ENCODE results near the gene NFATC2. TPM values are rescaled to one million over a fixed set of nuclear protein-coding genes. Genes with fewer than 3 reads are reported as not detected.

The NFATC2 gene
- total RNA-seq, 1 donor from 2014 or later, result 87.5 TPM

DNA sequence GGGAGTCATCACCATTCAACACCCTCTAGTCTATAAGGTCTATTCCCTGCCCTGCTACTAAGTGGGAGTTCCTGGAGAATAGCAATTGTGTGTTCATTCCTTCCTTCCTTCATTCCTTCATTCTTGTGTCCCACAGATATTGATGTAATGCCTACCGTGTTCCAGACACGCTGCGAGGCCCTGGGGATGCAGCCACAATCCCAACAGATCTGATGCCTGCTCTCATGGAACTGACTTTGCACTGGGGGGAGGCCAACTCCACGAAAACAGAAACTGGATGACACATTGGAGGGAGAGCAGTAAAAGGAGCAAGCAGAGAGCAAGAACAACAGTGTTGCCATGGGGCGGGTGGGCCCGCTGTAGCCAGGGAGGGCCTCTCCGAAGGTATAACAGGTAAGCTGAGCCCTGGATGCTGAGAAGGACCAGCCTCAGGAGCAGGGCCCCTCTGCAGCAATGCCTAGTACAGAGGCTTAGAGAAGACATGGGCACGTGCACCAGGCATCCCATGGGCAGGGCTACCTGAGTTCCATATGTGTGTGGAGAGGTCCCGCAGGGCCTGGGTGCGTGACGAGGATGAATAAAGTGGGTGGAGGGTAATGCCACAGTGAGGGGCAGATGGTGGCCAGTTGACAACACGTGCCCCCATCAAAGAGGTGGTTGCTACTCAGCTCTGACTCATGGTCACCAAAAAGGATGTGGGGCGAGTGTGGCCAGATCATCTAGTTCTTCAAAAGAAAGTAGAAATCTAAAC lies 173.9 kb downstream of the NFATC2 start:
- intact Hi-C loops (cut with micrococcal nuclease), result no loop called here

DNA sequence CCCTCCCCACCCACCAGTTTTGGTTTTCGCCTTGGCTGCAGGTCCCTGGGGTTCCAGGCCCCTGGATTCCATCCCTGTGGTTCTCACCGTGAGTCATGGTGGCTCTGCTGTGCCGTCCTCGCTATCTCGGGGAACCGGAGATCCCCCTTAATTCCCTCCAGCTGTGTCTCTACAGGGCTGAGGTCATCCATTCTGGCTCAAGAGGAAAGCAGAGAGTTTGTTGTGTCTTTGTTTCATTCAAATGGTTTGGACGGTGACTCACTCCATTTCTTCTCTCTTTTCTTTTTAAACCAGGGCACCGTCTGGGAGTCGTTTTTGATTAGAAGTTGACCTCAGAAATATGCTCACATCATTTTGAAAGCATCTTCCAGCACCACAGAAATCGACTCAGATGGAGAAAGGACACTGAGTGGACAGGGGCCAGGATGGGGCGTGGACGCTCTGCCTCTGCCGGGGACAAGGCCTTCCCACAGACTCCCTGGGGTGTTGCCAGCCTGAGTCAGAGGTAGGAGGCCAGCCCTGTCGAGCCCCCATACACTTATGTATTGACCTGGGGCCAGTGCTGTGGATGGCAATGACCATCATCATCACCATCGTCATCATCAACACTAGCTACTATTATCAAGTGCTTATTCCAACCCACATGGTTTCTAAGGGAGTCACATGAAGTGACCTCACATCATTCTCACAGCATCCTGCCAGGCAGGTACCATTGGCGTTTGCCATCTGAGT lies 176.2 kb downstream of the NFATC2 start:
- intact Hi-C loops (cut with micrococcal nuclease), result no loop called here

DNA sequence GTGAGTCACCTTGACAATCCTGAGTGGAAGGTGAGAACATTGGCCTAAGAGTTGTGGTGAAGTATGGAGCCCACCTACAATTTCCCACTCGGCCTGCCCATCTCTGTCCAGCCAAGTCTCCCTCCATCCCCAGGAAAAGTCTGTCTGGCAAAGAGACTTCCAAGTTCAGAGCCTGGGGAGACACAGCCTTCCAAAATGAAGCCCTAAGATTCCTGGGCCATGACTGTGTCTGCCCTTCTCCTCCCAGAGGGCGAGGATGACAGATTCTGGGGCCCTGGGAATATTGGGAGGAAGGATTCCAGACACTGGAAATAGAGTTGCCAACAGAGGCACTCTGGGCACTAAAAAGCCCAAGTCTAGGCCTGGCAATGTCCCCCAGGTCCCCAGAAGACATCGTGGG lies 176.8 kb downstream of the NFATC2 start:
- intact Hi-C loops (cut with micrococcal nuclease), result no loop called here

DNA sequence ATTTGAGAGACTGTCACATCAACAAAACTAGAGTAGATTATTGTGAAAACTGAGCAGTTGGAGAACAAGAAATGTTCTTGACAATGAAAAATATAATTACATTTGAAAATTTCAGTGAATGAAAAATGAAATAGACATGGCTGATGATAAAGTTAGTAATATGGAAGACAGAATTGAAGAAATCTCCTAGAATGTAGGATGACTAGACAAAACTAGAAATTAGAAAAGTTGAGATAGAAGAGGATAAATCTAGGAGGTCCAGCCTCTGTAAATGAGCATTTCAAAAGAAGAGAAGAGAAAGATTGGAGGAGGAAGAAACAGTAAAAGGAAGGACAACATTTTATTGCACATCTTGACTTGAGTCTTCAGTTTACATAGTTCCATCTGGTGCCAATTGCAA lies 178.7 kb downstream of the NFATC2 start:
- intact Hi-C loops (cut with micrococcal nuclease), result no loop called here

DNA sequence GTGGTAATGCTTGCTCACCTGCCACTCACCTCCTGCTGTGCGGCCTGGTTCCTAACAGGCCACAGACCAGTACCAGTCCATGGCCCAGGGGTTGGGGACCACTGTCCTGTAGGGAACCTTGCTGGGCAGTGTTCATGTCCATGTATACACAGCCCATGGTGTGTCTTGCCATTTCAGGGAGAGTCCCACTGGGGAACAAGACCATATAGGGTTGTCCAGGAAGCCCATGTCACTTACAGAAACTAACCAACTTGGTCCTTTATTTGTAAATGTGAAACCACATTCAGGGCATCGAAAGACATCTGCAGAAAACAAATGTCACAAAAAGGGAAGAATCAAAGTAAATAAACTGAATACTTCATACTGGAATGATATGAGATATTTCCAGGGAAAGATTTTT lies 179.1 kb downstream of the NFATC2 start:
- intact Hi-C loops (cut with micrococcal nuclease), result no loop called here

DNA sequence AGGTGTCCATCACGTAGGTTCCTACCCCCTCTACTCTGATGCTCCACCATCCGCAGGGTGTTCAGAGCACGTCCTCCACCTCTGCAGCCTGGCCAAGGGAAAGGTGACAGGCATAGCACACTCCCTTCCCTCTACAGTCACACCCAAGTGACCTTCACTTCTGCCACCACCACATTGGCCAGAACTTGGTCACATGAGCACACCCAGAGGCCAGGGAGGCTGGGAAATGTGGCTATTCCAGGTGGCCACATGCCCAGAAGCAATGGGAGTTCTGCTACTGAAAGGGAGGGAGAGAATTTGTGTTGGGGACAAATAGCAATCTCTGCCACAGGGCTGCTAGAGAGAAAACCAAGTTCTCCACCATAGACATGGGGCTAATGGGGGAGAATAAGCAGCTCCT lies 180.3 kb downstream of the NFATC2 start:
- intact Hi-C loops (cut with micrococcal nuclease), result no loop called here

DNA sequence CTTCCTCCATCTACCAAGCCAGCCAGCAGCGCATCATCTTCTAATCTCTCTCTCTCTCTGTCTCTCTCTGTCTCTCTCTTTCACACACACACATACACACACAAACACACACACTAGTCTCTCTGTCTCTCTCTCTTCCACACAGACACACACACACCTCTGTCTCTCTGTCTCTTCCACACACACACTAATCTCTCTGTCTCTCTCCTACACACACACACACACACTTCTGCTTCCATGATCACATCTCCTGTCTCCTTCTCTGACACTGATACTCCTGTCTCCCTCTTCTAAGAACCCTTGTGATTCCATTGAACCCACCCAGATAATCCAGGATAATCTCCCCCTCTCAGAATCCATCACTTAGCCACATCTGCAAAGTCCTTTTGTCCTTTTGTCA lies 181.3 kb downstream of the NFATC2 start:
- intact Hi-C loops (cut with micrococcal nuclease), result no loop called here

DNA sequence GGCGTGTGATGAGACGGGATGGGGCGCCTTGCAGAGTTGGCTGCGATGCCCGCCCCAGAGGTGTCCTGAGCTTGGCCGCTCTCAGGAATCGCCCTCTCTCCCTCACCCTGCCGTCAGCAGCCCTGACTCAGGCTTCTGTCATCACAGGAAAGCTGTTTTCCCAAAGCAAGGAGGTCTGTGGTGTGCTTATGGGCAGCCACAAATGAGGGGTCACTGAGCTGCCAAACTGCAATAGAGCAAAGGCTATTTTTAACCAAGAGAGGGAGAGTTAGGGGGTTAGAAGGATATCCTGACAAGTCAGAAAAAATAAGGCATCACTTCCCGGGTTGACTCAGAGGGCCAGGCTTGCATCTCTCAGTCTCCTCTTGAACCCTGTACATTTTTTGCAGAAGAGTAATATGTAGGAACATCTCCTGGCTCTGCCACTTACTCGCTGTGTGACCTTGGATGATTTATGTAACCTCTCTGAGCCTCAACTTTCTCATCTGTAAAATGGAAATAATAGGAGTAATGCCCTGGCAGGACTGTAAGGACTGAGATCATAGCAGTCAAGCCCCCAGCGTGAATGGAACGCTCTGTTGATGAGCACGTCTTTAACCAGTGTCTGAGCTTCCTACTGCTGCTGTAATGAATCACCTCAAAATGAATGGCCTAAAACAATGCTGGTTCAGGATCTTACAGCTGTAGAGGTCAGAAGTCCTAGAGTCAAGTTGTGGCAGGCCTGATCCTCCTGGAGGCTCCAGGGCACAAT lies 181.9 kb downstream of the NFATC2 start:
- intact Hi-C loops (cut with micrococcal nuclease), result no loop called here

DNA sequence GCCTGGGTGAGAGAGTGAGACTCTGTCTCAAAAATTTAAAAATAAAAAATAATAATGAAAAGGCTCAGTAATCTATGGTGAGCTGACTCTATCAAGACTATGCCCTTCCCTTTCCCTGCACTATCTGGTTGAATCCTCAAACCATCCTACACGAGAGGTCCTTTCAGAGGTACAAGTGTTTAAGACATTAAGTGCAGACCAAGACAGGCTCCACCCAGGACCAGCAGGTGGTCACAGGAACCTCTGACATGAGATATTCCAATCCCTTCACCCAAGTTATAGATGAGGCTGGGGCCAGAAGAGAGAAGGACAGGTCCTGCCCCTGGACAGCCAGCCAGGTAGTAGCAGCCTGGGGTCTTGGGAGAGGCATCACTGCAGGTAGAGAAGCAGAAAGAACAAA lies 182.6 kb downstream of the NFATC2 start:
- intact Hi-C loops (cut with micrococcal nuclease), result no loop called here

DNA sequence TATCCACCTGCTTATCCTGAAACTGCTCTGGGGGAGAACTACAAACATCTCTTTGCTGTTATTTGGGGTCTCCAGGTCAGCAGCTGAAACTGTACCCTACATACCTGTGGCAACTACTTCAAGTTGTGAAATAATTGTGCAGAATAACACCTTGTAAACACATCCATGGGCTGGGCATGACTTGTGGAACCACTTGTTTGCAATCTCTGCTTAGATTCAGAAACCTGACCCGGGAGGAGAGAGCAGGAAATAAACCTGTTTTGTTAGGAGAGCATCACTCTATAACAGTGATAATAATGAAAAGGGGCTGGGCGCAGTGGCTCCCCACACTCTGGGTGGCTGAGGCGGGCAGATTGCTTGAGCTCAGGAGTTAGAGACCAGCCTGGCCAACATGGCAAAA lies 183.1 kb downstream of the NFATC2 start:
- intact Hi-C loops (cut with micrococcal nuclease), result no loop called here

DNA sequence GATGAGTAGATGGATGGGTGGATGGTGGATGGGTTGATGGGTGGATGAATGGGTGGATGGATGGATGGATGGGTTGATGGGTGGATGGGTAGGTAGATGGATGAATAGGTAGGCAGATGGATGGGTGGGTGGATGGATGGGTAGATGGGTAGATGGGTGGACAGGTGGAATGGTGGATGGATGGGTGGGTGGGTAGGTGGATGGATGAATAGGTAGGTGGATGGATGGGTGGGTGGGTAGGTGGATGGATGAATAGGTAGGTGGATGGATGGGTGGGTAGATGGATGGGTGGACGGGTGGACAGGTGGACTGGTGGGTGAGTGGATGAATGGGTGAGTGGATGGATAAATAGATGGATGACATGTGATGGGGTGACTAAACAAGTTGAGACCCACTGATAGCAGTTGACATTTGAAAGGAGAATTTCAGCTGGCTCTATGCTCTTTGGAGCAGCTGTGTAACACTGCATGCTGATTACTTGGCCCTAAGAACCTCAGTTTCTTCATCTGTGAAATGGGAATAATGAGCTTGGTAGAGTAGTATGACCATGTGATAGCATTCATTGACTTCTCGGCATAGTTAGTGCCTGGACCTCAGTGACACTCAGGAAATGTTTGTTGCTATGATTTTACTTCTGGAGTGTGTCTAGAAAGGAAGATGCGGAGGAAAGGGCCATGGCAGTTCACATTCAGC lies 184.3 kb downstream of the NFATC2 start:
- intact Hi-C loops (cut with micrococcal nuclease), result no loop called here

DNA sequence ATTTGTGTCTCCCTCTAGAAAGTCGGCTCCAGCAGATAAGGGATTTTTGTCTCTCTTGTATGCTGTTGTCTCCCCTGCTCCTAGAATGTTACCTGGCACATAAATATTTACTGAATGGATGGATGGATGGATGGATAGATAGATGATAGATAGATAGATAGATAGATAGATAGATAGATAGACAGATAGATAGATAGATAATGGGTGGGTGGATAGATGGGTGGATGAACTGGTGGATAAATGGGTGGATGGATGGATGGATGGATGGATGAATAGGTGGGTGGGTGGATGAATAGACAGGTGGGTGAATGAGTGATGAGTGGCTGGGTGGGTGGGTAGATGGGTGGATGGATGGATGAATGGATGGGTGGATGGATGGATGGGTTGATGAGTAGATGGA lies 185.0 kb downstream of the NFATC2 start:
- intact Hi-C loops (cut with micrococcal nuclease), result no loop called here

DNA sequence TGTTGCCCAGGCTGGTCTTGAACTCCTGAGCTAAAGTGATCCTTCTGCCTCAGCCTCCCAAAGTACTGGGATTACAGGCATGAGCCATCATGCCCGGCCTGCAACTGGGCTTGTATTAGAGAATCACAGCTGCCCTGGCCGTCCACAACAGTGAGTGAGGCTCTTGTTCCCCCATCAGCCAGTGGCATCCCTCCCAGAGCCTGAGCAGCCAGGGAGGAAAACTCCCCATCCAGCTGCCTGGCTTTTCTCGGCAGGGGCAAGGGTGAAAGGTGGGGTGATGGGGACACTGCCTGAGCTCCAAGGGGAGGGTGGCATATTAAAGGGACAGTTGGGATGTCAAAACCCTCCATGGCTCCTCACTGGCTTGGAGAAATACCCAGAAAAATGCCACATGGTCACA lies 185.6 kb downstream of the NFATC2 start:
- intact Hi-C loops (cut with micrococcal nuclease), result no loop called here

DNA sequence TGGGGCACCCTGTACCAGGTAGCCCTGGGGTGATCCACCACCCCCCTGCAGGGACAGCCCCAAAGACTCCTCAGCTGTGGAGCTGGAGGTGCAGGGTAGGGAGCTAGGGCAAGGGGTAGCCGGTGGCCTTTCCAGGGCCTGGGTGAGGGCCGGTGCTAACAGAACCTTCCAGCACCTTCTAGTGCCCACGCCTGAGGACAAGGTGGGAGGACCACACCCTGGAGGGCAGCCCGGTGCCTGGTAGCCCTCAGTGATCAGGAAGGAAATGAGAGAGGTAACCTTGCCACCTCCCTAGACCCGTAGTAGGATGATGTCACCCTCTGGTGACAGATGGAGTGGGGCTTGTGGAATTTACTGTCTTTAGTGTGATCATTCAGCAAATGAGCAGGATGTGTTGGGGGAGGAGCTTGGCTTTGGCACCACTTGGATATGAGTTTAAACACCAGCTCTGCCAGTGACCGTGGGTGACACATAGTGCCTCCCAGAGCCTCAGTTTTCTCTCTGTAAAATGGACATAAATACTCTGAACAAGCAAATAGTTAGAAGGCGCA lies 187.7 kb downstream of the NFATC2 start:
- intact Hi-C loops (cut with micrococcal nuclease), result no loop called here

DNA sequence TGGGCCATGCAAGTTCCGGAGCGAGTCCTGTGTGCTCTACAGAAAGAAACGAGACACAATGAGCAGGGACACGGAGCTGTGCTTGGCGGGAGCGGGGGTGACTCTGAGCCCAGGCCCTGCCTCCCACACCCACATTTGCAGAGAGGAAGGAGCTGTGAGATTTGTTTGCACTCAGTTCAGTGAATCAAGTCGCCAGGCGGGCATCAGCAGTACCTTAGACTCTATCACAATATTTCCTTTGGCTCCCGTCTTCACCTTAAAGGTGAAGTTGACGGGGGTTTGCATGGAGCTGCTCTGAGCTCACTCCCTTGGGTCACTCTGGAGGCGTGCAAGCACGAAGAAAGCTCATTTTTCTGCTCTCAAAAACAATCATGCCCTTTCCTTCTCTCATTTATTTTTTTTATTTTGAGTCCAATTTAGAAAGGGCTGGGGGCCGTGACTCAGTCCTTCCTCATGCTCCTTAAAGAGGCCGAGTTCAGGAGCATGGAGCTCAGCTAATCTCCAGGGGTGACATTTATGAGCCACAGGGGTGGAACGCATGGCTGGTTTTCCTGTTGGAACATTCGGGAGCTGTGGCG lies 188.2 kb downstream of the NFATC2 start:
- intact Hi-C loops (cut with micrococcal nuclease), result no loop called here

DNA sequence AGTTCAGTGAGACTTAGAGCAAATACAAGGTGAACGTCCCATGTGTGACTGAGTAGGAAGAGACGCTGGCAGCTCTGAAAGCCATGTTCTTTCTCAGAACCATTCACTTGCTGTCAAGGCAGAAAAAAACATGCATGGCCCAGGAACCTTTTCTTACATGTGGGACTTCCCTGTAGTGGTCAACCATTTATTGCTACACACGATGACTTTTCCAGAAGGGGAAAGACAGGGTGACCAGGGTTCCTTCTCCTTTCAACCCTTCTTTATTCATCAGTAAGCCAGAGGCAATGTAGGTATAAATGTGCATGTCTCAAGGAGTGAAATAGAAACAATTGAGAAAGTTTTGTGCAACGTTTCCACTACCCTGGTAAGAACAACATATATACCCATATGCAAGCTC lies 189.0 kb downstream of the NFATC2 start:
- intact Hi-C loops (cut with micrococcal nuclease), result no loop called here

DNA sequence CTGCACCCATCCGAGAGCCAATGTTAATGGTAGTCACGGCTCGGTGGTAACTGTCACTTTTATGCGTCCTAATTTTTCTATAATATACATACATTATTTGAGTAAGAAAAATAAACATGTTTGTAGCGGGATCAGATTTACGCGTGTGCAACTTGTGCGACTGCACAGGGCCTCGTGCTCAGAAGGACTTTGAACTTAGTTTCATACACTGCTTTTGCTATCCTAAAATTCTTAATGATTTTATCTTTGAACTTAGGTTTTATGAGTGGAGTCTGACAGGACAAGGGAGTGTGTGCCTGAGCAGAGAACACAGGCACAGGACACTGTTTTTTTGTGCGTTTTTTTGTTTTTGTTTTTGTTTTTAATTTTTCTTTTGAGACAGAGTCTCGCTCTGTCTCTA lies 189.7 kb downstream of the NFATC2 start:
- intact Hi-C loops (cut with micrococcal nuclease), result no loop called here

DNA sequence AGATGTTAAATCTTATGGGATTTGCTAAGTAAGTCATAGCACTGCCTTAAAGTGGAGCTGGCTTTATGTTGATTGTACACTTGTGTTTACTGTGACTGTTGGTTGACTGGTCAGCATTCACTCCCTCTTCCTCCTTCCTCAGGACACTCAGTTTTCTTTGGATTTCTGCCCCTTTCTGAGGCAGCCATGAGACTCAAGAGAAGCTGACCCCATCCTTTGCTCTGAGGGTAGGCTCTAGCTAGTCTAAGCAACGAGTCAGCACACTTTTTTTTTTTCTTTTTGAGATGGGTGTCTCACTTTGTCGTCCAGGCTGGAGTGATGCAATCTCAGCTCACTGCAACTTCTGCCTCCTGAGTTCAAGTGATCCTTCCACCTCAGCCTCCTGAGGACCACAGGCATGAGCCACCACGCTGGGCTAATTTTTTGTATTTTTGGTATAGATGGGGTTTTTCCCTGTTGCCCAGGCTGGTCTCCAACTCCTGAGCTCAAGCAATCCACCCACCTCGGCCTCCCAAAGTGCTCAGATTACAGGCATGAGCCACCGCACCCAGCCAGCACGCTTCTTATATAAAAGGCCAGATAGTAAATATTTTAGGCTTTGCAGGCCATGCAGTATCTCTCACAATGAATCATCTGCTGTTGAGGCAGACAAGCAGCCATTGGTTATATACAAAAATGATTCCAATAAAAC lies 191.4 kb downstream of the NFATC2 start:
- intact Hi-C loops (cut with micrococcal nuclease), result no loop called here

DNA sequence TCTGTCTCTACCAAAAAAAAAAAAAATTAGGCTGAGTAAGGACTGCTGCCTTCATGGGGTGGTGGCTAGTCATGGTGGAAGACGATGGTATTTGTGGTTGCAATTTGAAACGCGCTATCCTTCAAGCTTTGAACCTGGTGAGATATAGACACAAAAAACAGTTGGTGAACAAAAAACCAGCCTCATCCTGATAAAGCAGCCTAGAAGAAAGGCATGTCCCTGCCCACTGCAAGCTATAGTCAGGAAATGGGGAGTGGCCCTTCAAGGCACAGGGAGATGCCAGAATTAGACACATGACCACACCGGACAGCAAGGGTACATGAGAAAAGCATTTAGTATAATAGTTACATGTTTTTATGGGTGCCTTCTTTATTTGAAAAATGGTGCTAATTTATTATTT lies 193.6 kb downstream of the NFATC2 start:
- intact Hi-C loops (cut with micrococcal nuclease), result no loop called here

DNA sequence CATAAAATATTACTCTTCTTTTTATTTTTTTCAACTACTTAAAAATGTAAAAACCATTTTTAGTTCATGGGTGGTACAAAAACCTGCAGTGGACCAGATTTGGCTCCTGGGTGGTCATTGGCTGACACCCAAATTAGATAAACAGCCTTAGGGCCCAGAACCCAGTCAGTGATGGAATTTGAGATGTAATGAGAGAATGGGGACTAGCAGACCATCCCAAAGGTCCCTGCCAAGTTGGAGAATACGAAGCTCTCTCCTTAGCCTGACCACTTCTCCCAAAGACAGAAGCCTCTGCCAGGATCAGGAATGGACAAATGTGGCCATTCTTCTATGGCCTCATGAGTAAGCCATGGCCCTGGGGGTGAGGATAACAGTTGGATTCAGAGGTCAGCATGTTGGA lies 194.7 kb downstream of the NFATC2 start:
- intact Hi-C loops (cut with micrococcal nuclease), result no loop called here

Data from T-helper 1 cell treated with Interleukin-12 subunit alpha and Interleukin-12 subunit beta and Interleukin-4 antibody, amounts not matched to agents 30 ng/mL and 1 ng/mL, for 36 hours (primary cell).